HG03521 (cell line): ENCODE results near the gene EPYC.
A peak's percentile ranks its signal among the peaks of the same experiment; 100 is the strongest.

Experiments used
- ATAC-seq: cut with Tn5 transposase; IDR thresholded peaks from one replicate; pipeline ENCODE4 v1.9.1; 2021; ENCODE audit warnings: mild to moderate bottlenecking, moderate library complexity; ENCODE audit not compliant: unreplicated experiment

EPYC gene

DNA sequence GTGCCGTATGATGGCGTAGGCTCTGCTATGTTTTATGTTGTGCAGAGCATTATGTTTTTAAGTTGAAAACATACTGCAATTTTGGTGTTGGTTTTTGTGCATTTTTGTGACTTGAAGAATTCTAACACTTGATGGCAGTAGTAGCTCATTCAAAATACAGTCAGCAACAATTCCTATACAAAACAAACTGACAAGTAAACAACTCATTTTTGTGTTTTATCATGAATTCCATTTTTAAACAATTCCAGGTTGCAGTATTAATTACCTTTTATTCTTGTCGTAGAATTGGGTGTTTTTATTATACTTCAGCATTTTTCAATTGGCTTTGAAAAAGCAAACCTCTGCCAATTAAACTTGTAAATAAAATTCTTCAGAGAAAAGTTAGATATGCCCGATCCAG, 45.7 kb downstream of the EPYC start:
- ATAC-seq = no peak

DNA sequence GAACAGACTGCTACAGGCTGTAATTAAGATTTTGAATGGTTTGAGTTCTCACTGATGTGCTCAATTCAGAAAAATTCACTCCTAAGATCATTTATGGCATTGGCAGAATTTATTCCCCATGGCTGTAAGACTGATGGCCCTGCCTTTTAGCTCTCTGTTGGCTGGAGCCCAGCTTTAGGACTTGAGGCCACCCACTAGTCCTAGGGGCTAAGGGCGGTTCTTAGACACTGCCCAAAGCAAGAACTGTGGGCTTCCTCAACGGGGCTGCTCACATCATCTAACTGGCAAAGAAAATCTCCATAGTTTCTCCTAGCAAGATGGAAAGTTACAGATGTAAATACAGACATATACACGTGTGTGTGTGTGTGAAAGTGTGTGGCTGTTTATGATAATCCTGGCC, 46.4 kb downstream of the EPYC start:
- ATAC-seq = no peak

DNA sequence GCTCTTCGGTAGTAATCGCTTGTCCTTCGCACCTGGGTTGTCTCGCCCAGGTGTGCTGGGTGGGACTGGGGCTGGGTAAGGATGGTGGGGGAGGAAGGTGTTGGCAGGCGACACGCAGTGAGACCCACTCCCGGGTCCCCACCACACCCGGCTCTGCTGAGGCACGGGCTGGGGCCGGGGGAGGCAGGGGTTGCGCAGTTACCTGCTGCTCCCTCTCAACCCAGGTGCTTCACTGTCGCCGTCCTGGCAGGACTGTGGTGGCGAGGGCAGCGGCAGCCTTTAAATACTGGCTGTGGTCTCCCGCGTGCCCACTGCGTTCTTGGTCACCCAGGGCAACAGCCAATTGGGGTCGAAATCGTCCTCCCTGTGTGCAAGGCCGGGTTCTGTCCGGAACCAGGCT, 49.9 kb downstream of the EPYC start, which contains the start of gene CCER1:
Gene CCER1 (minus strand): TSS at position 256 of the 400 bp plus-strand sequence. CDS start 434 bp downstream, outside the sequence.
- ATAC-seq = no peak

DNA sequence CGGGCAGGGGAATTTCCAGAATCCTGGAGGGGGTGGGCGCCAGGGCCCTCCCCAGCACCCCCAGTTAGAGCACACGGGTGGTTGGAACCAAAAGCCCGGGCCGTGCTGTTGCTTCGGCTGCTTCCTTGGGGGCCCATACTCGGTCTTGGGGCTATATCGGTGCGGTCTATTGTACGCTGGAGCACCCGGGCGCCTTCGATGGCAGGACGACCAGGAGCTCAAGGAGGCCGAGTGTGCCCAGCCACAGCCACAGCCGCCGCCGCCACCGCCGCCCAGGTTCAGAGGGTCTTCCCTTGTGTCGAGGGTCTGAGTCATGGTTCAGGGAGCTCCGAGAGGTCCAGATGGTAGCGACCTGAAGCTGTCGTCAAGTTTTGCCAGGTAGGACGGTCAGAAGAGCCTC, 50.3 kb downstream of the EPYC start:
- no peak for ATAC-seq

DNA sequence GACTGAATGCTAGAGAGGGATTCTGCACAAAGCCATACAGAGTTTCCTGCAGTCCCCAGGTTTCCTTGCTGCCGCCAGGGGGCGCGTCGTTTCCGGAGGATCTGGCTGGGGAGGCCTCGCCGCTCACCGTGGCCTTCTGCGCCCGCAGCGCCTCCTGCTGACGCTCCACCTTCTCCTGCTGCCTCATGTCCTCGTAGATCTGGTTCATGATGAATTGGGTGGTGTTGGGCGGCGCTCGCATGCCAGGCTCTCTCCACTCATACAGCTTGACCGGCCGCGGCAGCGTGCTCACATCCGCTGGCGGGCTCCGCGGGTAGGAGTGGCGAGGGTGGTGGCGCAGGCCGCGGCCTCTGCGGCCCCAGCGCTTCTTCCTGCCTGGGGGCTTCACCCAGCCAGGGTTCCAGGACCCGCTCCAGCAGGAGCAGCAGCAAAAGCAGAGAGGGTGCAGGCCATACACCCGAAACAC, 50.8 kb downstream of the EPYC start:
- no peak for ATAC-seq

DNA sequence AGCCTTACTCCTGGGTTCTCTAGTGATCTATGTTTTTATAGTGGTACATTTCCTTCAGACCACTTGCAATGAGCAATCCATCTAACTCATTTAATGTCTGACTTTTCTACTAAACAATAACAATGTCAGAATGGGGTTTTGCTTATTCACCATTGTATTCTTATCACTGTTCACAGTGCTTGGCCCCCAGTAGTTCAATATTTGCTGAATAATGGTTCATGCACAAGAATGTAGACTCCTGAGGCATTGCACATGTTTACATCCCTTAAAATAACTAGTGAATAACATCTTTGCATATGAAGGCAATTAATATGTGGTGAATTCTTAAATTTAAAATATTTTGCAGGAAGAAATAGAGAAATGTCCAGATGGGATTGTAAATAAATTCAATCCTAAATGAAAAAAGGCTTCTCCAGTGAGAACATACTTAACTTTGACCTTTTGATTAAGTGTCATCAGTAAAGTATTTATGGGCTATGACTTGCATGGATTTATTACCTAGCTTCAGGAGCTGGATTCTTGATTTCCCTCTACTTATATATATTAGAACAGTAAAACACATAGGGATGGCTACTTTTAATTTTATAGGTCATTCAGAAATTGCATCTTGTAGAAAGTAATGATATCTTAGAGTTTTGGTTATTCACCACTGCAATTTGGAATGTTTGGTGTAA, 53.2 kb downstream of the EPYC start:
- ATAC-seq = no peak

DNA sequence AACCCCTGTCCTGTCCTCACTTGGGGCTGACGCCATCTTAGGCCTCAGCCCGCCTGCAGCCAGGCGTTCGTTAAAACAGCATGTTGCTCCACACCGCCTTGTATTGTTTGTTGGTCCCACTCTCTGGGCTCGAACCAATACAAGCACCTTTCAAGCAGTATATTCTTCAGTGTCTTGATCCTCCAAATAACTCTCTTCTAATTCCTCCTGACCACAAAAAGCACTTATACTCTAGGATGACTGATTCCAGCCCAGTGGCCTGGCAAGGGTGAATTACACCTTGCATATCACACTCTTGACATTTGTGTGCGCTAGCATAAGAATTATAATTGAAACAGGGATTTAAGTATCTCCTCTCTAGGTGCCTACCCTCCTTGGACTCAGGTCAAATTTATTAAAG, 56.9 kb downstream of the EPYC start:
- no peak for ATAC-seq

DNA sequence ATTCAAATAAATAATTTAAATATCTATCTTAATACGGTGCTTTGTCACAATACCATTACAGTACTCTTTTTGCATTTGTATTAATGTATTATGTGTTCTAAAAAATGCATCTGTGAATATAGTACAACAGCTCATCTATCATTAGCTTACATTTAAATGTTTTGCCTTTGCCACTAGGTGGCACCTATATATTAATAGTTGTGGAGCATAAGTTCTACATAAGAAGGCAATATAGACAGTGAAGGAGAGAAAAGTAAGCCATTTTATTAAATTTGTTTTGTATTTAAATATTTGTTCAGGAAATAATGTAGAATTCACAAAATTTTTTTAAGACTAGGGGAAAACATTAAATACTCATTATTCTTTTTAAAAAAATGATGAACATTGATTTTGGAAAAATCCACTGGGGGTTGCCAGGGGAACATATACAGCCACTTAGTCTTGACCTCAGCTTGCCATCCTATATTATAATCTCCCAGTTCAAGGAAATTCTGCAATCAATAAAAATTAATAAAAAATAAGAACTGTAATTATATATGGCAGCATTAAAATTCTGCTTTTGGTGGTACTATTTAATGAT, 59.6 kb downstream of the EPYC start:
- ATAC-seq = peak; percentile 59

DNA sequence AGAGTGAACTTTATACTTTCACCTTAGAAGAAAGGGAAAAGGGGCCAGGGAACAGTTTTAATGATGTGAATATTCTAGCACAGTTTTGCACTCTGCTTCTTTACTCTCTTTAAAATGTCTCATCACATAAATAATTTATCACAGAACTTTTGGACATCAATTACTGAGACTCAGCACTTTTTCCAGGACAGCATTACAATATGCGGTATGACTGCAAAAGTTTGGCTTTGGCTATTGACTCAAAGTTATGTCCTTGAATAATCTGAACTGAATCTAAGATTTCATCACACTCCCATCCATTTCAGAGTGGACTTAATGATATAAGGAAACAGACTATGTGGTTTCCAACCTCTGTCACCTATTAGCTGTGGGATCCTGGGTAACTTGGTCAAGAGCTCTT, 61.5 kb downstream of the EPYC start:
- ATAC-seq = no peak

DNA sequence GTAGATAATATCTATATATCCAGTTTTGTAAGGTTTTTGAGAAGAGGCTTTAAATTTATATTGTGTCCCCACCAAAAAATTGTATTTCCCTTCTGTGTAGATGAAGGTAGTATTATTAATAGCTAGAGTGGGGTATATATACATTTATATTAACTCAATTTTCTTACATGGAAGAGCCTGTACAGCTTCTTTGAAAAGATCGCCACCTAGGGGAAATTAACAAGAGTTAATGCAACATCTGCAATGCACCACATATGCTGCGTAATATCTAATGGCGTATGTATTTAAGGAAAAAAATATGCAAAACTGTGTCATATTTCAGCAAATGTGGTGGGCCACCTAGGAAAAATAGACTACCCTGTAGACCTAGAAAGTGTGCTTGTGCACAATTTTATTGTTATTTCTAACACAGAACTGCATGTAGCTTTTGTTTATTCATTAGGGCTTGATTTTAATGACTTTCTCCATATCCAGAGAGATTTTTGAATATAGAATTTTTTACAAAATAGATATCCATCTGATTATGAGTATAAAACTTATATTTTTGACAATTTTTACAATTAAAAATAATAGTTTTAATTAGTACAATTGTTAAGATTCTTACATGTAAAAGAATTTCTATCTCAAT, 63.8 kb downstream of the EPYC start:
- ATAC-seq = peak; percentile 61

DNA sequence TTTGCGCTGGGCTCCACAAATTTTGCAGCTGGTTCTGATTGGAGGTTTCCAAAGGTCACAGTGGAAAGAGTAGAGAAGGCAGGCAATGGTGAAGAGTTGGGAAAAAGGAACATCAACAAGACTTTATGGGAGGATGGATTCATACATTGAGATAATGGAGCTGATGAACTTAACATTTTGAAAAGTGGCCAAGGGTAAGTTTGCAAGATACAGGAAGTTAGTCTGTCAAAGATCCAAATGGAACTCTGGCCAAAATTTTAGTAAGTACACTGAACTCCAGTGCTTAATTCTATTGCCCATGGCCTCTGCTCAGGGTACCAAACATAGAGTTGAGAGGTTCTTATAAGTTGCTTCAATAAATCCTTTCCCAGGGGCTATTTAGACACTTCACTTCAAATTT, 65.4 kb downstream of the EPYC start:
- ATAC-seq = no peak

DNA sequence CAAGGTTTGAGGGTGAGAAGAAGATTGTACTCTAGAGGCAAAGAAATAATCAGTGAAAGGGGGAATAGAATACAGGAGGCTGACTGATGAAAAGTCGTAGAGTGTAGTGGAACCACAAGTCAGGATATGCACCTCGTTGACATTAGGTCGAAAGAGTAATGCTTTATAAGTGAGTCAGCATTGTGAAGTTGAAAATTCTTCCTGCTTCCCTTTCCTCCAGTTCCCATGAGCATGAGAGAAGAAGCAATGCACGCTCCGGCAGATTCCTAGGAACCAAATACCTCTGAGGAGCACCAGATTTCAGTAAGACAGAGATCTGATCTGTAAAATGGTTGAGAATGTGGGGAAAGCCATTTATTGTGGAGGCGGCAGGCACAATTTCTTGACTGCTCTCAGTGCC, 66.3 kb downstream of the EPYC start:
- ATAC-seq = no peak

DNA sequence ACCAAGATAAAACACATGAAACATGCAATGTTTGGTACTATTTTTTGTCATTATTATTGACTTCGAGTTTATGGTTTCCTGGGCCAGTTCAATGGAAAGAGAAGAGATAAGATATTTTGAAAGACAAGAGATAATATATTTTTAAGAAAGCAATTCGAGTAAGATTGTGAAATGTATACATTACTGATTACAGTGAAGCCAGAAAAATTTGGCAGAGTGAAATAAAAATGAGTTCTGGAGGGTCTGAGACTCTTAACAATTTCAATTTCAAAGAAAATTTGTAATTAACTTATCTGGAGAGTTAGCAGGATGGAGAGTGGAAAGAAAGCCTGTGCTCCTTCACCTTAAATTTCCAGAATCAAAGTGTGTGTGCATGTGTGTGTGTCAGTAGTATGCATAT, 67.1 kb downstream of the EPYC start:
- no peak for ATAC-seq

DNA sequence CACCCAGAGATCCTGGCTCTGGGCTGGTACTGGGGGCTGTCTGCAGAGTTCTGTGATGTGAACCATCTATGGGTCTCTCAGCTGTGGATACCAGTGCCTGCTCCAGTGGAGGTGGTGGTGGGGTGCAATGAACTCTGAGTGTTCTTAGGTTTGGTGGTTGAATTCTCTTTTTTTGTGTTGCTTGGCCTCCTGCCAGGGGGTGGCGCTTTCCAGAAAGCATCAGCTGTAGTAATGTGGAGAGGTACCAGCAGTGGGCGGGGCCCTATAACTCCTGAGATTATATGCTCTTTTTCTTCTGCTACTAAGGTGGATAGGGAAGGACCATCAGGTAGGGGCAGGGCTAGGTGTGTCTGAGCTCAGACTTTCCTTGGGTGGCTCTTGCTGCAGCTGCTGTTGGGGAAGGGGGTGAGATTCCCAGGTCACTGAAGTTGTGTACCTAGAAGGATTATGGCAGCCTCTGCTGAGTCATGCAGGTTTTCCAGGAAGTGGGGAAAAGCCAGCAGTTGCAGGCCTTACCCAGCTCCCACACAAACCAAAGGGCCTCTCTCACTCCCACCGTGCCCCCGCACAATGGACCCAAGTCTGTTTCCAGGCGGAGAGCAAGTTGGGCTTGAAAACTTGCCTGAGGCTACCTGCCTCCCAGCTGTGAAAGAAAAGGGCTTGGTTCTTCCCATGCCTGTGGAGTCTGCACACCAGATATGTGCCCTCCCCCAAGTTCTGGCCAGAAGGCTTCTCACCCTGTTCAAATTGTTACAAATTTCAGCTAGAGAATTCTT, 68.4 kb downstream of the EPYC start:
- no peak for ATAC-seq

DNA sequence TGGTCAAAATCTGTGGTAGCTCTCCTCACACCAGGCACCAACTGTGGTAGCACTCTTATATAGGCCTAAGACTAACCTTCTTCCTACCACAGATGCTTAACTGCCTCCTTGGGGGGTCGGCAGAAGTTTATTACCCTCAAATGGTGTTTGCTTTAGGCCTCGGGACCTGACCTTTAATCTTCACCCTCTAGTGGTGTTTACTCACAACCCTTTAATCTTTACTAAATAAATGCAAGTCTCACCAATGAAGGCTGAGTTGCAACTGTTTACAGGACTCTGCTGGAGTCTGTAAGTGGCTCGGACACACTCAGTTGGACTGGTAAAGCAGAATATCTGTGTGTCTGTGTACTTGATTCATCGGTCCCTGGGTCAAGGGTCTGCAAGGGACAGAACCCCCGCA, 79.2 kb downstream of the EPYC start:
- ATAC-seq = no peak

DNA sequence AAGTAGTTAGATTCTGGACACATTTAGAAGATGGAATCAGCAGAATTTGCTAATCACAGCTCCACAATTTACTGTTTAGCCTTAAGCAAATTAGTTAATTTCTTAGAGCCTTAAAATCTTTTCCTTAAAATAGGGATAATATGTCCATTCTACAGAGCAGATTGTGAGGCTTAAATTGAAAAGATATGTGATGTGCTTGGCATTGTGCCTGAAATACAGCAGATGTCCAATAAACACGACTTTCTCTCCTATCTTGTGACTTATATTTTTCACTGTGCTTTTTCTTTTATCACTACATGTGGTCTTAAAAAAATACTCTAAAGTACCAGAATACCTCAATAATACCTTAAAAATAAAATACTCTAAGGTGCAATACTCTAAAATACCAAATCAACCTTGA, 80.4 kb downstream of the EPYC start:
- no peak for ATAC-seq

DNA sequence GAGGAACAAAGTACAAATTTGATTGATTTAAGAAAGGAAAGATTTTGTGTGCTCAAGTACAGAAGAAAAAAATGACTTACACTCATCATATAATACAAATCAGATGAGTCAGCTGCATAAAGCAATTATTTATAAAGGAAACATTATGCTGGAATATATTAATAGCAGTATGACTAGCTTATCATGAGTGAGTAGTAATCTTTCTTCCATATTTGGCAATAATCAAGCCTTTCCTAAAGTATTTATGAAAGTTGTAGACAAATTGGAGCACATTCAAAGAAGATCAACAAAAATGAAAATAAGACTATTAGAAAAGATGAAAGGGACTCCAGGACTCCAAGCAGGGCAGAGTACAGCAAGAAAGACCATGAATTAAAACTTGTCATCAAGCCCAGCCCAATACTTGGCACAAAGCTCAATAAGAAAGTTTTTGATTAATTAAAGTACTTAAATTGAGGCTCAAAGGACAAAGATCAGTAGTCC, 82.6 kb downstream of the EPYC start:
- ATAC-seq = no peak

DNA sequence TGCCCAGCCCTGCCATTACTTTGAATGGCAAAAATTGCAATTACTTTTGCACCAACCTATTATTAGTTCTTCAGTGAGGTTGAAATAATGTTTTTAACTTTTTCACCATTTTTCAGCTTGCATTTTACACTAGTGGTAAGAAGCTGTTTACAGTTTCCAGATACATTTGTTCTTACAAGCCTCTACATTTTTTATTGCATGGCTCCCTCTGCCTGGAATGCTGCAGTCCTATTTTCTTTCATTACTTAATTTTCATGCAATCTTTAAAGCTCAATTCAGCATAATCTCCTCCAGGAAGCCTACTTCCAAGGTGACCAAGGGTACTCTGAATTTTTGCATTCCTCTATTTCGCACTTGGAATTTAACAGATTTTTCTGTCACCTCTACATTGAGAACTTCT, 83.2 kb downstream of the EPYC start:
- no peak for ATAC-seq

DNA sequence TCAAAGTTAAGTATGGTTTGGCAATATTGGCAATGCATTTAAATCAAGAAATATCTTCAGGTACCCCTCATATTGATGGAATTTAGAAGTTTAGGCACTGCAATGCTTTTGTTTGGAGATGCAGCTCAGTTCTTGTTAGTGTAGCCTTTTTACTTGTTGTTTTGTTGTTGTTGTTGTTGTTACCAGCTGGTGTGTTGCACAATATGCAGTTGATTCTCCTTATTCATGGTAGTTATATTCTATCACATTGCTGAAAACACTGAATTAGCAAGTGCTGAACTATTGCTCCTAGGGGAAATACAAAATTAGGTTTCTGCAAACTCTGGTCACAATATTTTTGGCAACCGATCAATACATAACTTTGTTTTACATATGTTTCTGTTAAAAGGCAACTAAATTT, 84.5 kb downstream of the EPYC start:
- ATAC-seq = no peak

DNA sequence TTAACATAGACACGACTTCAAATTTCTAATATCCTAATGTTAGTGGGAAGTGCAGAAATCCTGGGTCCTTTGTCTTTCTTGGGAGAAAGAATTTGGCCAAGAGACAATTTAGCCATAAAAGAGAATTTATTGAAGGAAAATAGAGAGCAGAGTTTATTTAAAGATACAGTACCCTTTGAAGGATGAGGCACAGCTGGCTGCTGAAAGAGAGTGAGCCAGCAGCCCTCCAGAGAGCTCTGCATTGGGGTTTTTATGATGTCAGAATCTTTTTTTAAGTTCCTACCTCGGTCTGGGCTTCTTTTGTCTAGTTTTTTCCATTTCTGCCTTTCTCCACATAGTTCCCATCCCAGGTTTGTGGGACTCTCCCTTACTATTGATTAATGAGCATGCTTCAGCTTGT, 87.3 kb downstream of the EPYC start:
- no peak for ATAC-seq

DNA sequence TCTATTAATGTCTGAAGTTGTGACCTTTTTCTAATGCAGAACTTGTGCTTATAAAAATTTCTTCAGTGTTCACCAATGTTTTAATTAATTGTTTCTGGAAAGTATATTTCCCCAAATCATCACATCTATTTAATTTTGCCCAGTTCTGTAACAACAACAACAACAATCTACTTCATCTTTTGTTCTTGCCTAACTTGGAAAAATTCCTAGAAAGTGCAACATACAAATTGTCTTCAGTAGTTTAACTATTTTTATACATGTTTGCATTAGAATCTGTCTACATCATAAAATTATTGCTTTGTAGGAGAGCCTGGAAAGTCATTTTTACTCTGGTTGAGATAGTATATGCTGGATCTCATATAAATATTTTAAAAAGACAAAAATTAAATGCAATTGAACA, 88.3 kb downstream of the EPYC start:
- ATAC-seq = no peak

DNA sequence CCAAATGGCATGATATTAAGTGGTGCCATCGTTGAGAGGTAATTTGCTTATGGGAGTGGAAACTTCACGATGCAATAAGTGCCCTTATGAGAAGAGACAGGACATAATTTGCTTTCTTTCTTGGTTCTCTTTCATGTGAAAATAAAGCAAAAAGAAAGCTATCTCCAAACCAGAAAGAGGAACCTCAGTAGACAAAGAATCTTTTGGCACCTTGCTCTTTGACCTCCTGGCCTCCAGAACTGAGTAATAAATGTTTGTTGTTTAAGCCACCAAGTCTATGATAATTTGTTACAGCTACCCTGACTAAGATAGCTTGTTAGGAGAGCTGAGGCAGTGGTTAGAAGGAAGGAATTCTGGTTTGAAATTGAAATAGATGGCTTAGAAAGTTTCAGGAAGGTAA, 89.4 kb downstream of the EPYC start:
- no peak for ATAC-seq
